Stimulated activated CD4-positive, alpha-beta T cell treated with anti-CD3 and anti-CD28 coated beads, Interleukin-15, amount 100 ng/mL, for 24 hours (primary cell): ENCODE measurements around the gene PHF3.

Experiments used
- DNase-seq: peaks from one replicate; pipeline ENCODE4 v3.0.0-alpha.2; 2020

The PHF3 gene

GRCh38 chr6:63649847-63650265 is 14.3 kb downstream of the PHF3 start:
- no peak for DNase-seq

- no peak for DNase-seq
Measured at GRCh38 chr6:63652980-63653379, 17.4 kb downstream of the PHF3 start.

- DNase-seq: no peak
Measured at GRCh38 chr6:63660757-63661156, 25.2 kb downstream of the PHF3 start.

GRCh38 chr6:63661769-63662168 is 26.2 kb downstream of the PHF3 start:
- DNase-seq: no peak

- no peak for DNase-seq
Measured at GRCh38 chr6:63663147-63663955, 27.7 kb downstream of the PHF3 start.

GRCh38 chr6:63663956-63664281 is 28.3 kb downstream of the PHF3 start:
- DNase-seq: no peak

- DNase-seq: no peak
Measured at GRCh38 chr6:63671098-63671754, 35.6 kb downstream of the PHF3 start.

- DNase-seq: no peak
Measured at GRCh38 chr6:63672582-63673129, 37.1 kb downstream of the PHF3 start.

GRCh38 chr6:63673692-63674091 is 38.1 kb downstream of the PHF3 start:
- no peak for DNase-seq

GRCh38 chr6:63674635-63675034 is 39.0 kb downstream of the PHF3 start:
- DNase-seq: no peak

- DNase-seq: no peak
Measured at GRCh38 chr6:63675138-63675537, 39.5 kb downstream of the PHF3 start.

GRCh38 chr6:63676412-63677114 is 41.0 kb downstream of the PHF3 start:
- DNase-seq: no peak

GRCh38 chr6:63677282-63677681 is 41.7 kb downstream of the PHF3 start:
- no peak for DNase-seq

GRCh38 chr6:63683071-63683603 is 47.5 kb downstream of the PHF3 start:
- no peak for DNase-seq

GRCh38 chr6:63685446-63686379 is 50.1 kb downstream of the PHF3 start:
- no peak for DNase-seq

GRCh38 chr6:63689421-63689820 is 53.8 kb downstream of the PHF3 start:
- no peak for DNase-seq

- DNase-seq: no peak
Measured at GRCh38 chr6:63690221-63690620, 54.6 kb downstream of the PHF3 start.

GRCh38 chr6:63705707-63706106 is 70.1 kb downstream of the PHF3 start:
- no peak for DNase-seq

- DNase-seq: no peak
Measured at GRCh38 chr6:63706630-63707029, 71.0 kb downstream of the PHF3 start.

GRCh38 chr6:63708631-63709030 is 73.0 kb downstream of the PHF3 start:
- no peak for DNase-seq

GRCh38 chr6:63709148-63709547 is 73.5 kb downstream of the PHF3 start:
- no peak for DNase-seq

GRCh38 chr6:63713332-63713731 is 77.7 kb downstream of the PHF3 start:
- DNase-seq: no peak
